ENCODE results near the gene IFIT3.

- no peak for TF ChIP-seq CTCF (IDR thresholded peaks at IDR 0.05; ENCODE audit: low read depth, low read length)
- TF ChIP-seq, protein P1, sequence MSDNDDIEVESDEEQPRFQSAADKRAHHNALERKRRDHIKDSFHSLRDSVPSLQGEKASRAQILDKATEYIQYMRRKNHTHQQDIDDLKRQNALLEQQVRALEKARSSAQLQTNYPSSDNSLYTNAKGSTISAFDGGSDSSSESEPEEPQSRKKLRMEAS (IDR thresholded peaks at IDR 0.05; ENCODE audit: low read depth, low read length): no peak
Observed at GRCh38 chr10:89302625-89303024, 25.2 kb upstream of the IFIT3 start.
